Mammary epithelial cell (primary cell): ENCODE data around the gene SPINK8.

Experiments
- EZH2 ChIP-seq: IDR thresholded peaks from 2 replicates; pipeline ENCODE4 v1.6.1; 2012; ENCODE audit warnings: low read length, inconsistent platforms, borderline replicate concordance
- TF ChIP-seq, protein P1 (sequence below), 2 donors: IDR thresholded peaks in 1 of 2; conservative IDR thresholded peaks in 1 of 2; 2 replicates each; pipeline ENCODE4 v1.5.1; 2011 to 2012; ENCODE audit warnings: inconsistent platforms in 2 of 2, low read length in 2 of 2, mild to moderate bottlenecking in 2 of 2, control low read depth in 1 of 2, low read depth in 1 of 2; ENCODE audit not compliant: insufficient read depth in 1 of 2; ENCODE audit errors: extremely low read depth in 1 of 2

DNA sequence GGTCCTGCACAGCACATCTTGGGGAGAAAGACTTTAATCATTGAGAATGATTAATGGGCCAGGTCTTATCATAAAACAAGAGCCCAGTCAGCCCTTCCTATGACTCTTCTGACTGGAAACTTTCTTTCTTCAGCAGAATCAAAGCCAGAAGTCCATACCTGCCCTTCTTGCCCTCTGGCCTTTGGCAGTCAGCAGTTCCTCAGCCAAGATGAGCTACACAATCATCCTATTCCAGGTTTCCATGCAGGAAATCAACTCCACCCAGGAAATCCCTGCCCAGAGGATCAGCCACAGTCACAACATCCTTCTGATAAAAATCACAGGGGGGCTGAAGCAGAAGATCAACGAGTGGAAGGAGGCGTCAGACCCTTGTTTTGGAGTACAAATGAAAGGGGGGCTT lies 65.7 kb downstream of the SPINK8 start:
- TF ChIP-seq, protein P1, sequence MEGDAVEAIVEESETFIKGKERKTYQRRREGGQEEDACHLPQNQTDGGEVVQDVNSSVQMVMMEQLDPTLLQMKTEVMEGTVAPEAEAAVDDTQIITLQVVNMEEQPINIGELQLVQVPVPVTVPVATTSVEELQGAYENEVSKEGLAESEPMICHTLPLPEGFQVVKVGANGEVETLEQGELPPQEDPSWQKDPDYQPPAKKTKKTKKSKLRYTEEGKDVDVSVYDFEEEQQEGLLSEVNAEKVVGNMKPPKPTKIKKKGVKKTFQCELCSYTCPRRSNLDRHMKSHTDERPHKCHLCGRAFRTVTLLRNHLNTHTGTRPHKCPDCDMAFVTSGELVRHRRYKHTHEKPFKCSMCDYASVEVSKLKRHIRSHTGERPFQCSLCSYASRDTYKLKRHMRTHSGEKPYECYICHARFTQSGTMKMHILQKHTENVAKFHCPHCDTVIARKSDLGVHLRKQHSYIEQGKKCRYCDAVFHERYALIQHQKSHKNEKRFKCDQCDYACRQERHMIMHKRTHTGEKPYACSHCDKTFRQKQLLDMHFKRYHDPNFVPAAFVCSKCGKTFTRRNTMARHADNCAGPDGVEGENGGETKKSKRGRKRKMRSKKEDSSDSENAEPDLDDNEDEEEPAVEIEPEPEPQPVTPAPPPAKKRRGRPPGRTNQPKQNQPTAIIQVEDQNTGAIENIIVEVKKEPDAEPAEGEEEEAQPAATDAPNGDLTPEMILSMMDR (conservative IDR thresholded peaks at IDR 0.05 in 1 of 2, IDR thresholded peaks at IDR 0.05 in 1 of 2; ENCODE audit: extremely low read depth in 1 of 2, insufficient read depth in 1 of 2, low read depth in 1 of 2, low read length in 2 of 2) = no peak
- no peak for TF ChIP-seq EZH2
